Fibroblast of gingiva (primary cell): ENCODE results near the gene FCN1.
"Not testable (repeated sequence)": the region's sequence is repeated elsewhere in the genome, so short reads cannot be mapped to it uniquely, and the experiment has no call there.

Experiments
- DNase-seq: peaks from one replicate; pipeline ENCODE4 v3.0.0-alpha.2; 2011; ENCODE audit warnings: low read depth

FCN1 gene

DNA sequence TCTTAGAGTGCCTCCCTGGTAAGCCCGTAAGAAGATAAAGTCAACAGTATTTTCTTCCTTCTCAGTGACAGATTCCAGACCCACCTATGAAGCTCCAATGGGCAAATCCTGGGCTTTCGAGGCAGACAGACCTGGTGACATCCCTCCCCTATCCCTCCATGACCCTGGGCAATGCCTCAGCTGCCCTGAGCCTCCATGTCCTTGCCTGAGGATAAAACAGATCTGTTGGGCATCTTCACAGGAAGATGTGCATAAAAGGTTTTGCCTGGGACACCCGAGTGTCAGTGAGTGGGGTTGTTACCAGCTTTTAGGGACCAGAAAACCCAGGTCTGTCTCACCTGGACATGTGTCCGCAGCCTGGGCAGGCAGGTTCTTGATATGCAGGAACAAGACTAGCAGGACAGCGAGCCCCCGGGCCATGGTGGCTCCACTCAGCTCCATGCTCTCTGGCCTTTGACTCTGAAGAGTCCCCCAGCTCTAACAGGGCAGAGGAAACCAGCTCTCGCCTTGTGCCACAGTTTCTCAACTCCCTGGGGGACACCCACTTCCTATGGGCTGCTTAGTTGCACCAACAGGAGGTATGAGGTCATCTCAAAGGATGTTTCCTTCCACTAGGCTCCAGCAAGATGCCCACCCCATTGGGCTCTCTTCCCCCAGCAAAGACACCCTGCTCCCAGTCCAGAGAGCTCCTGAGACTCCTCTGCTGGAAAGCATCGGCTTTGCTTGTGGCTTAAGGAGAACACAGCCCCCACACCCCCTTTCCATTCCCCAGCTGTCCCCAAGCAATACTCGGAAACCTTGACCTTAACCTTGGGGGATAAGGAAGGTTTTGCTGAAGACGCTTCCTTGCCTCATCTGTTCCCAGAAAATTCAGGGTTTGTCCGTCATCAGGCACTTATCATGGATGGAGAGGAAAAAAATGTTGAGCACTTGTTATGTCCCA is at the start of gene FCN1:
Gene FCN1 (minus strand): TSS at position 482 of the 943 bp plus-strand sequence. CDS start 41 bp downstream, at position 441.
- DNase-seq, result no peak

DNA sequence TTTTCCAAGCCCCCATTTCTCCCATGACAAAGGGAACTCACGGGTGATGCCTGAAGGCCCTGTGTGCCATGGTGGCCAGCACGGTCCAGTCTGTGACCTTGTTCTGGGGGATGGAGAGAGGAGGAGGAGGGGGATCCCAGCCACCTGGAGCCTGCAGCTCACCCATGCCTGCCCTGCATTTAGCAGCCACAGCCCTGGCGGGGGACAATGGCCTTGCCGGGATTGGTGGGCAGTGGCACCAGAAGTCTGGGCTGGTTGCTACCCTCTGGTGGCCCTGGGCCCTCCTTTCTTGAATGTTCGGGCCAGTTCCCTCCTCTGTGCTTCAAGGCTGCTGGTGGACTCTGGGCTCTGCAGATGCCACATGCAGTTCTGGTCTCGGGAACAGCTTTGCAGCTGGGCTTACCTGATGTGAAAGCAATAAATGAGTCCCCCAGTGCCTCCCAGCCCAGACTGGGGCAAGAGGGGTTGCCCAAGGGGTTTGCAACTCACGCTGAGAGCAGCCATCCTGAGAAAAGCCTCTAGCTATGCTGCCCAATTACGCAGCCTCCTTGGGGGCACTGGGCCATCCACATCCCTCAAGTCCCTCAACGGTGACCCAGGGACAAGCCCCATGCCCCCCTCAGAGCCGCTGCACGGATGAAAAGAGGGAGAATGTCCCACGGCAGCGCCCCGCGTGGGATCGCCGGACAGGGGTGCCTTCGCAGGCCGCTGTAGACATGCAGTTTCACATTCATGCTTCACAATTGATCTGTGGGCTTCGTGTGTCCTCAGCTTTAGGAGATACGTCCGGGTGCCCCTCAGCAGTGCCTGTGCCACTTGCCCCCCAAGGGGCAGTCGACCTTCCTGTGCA is 49.2 kb upstream of the FCN1 start:
- no peak for DNase-seq

DNA sequence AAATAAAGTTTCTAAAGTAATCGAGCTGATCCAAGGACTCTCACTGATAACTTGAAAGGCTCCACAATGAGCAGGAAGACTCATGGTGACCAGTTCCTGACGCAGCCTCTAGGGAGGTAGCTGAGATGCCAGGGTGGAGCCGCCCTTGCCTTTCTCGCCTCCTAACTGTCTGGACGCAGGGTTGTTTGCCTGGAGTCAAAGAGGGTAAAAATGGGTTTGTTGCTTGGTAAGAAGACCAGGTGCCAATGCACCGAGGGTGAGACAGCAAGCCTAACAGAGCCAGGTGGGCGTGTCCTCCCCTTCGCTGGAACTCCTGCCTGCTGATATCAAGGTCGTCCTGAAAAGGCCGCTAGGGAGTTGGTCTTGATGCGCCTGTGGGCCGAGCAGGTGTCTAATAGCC is 48.6 kb upstream of the FCN1 start:
- no peak for DNase-seq

DNA sequence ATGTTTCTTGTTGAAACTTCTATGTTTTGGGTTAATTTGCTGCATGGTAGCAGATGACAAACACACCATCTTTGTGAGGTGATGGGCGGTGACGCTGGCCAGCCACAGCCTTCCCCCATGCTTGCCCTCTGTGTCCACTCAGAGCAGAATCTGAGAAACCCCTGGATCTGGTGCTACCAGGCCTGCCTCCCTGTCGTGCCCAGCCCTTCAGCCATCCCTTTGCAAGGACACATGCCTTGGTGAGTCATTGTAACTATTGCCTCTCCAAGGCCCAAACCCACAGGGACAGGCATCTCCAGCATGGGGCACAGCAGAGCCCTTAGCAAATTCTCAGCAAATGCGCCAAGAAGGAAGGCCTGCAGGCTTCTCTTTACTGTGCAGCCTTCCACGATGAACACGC is 48.1 kb upstream of the FCN1 start:
- no peak for DNase-seq

DNA sequence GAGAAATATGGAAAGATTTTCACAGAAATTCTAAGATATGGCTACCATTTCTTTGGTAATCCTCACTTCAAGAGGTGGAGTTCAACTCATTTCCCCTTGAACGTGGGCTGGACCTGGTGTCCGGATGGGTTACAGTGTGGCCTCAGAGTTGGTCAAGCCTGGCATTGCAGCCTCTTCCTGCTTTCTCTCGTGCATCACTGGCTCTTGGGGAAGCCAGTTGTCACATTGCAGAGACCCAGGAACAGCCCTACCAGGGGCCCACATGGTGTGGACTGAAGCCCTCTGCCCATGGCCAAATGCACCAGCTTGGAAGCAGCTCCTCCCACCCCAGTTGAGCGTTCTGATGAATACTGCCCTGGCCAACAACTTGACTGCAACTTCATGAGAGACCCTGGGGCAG is 47.7 kb upstream of the FCN1 start:
- no peak for DNase-seq

DNA sequence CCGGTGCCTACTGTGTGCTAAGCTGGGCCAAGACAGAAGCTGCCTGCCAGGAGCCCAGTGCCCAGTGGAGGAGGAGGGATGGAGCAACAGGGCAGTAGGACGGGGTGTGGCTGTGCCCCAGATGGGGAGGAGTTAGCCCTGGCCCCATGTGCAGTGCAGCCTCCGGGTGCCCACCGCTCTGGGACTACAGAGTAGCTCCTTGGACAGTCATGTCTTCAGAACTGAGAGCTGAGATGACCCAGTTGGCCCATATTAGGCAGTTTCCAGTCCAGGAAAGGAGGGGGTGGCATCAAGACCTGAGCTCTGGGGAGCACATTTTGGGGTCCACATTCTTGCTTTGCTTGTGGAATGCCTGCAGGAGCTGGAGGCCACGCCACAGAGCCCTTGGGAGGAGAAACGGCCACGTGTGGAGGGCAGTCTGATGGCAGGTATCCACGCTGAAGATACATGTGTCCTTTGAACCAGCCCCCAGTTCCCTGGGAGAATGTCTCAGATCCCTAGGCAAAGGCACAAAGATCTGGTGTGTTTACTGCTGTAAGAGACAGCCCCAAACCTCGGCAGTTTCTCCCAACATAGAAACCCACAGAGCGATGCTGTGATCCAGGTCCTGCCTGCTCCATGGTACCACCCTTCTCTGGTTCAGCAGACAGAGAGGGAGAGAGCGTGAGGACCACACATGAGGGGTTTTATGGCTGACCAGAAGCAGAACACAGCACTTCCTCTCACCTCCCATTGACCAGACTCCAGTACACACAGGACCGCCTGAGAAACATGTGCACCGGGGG is 46.8 kb upstream of the FCN1 start:
- DNase-seq, result no peak

DNA sequence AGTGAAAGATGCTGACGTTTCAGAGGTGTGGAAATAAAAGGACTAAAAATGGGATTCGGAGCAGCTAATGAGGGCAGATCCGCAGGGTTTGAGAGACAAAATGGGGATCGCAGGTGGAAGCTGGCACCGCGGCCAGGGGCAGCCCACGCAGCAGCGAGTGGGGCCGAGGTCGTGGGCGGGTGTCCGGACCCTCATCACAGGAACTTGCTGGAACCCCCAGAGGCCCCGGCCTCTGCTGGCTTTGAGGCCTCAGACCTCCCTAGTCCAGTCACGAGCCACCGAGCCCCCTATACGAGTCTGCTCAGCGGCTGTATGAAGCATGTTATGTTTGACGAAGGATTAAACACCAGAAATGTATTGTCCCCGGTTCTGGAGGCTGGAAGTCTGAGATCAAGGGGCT is 45.8 kb upstream of the FCN1 start:
- DNase-seq, result no peak

DNA sequence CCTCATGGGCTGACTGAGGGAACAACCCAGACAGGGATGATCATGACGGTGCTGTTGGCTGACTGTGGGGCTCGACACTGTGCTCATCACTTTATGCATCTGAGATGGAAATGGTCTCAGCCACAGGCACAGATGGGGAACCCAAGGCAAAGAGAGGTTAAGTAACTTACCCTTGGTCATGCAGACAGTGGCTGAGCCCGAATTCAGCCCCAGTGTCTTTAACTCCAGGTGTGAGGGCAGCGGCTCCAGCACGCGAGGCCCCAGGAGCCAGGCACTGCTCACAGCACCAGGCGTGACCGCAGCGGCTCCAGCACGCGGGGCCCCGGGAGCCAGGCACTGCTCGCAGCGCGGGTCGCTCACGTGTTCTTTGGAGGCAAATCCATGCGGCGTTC is 45.3 kb upstream of the FCN1 start:
- no peak for DNase-seq

DNA sequence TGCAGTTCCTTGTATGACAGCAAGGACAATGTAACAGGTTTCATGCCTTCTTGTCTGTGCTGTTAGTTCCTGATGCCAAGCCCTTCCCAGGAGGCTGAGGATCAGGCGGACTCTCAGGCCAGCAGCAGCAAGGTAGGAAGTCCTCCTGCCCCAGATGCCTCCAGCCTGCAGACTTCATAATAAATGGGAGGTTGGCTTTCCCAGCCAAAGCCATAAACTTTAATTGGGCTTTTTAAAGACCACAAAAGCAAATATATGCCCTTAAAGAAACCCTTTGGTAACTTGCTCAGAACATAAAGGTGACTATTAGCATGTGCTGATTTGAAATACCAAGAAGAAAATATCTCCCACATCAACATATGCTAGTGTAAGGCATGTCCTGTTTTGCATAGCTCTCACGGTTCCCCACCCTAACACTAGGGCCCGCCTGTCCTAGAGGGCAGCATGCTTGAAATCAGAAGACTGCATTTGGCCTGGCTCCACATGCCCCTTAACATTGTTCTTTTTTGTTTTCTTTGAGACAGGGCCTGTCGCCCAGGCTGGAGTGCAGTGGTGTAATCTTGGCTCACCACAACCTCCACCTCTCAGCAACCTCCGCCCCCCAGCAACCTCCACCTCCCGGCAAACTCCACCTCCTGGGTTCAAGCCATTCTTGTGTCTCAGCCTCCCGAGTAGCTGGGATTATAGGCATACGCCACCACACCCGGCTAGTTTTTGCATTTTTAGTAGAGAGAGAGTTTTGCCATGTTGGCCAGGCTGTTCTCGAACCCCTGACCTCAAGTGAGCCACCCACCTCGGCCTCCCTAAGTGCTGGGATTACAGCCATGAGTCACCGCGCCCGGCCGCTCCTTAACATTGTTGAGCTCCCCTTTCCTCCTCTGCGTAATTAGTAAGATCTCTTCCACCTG is 44.6 kb upstream of the FCN1 start:
- DNase-seq, result no peak

DNA sequence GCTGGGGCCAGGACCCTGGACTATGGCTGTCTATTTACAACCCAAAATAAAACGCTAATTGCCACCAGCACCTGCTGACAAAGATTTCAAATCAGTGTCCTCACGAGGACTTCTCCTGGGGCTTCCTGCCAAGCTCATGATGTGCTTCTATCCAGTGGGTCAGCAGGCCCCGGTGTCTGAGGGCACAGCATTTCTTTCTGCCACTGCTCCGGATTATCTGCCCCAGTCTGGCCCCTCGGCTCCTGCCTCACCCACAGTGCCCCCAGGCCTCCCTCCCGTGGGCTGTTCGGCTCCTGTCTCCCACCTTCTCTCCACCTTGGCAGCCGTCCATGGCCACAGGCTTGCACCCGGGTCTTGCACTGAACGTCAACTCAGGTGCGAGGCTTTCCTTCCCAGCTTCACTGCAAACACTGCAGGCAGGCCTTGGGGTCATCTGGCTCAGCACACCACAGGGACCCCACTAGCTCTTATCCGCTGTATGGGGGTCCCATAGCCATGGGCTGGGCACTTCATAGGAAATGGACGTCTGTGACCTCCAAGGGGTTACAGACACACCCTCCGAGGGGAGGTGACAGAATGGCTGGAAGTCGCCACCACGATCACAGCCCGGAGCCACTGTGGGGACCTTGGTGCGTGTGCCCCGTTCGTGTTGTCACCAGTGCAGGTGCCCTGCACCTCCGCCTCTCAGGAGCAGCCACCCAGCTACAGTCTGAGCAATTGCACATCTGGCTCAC is 43.8 kb upstream of the FCN1 start:
- DNase-seq, result no peak

DNA sequence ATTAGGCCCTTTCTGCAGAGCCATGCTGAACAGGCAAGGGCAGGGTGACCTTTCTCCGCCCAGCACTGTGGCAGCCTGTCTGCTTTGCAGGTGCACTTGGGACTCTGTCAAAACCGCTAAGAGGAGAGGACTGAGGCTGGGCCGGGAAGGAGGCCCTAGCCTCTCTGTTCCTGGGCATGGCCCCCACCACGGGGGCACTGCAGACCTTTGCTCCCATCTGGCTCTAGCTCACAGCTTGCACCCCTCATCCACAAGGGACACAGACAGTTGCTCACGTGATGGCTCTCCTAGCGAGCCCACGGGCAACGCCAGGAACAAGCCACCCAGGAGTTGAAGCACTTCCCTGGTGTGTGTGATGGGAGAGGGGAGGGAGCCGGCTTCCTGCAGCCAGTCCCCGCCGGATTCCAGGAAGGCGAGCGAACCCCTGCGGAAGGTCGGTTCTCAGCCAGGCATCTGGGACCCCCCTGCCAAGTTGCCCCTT is 43.0 kb upstream of the FCN1 start:
- DNase-seq, result no peak

DNA sequence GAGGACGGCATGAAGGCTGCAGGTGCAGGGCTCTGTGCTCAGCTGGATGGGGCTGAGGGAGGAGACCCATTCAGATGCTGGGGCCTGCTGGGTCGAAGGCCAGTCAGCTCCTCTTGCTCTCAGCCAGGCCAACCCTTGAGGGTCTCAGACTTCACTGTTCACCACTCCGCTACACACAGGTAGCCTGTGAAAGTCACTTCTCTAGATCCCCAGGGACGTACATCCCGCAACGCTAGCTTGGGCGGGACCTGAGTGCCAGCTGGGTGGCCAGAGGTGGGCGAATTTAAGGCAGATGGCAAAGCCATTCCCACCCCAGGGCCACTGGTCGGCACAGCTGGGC is 42.2 kb upstream of the FCN1 start:
- DNase-seq, result no peak

DNA sequence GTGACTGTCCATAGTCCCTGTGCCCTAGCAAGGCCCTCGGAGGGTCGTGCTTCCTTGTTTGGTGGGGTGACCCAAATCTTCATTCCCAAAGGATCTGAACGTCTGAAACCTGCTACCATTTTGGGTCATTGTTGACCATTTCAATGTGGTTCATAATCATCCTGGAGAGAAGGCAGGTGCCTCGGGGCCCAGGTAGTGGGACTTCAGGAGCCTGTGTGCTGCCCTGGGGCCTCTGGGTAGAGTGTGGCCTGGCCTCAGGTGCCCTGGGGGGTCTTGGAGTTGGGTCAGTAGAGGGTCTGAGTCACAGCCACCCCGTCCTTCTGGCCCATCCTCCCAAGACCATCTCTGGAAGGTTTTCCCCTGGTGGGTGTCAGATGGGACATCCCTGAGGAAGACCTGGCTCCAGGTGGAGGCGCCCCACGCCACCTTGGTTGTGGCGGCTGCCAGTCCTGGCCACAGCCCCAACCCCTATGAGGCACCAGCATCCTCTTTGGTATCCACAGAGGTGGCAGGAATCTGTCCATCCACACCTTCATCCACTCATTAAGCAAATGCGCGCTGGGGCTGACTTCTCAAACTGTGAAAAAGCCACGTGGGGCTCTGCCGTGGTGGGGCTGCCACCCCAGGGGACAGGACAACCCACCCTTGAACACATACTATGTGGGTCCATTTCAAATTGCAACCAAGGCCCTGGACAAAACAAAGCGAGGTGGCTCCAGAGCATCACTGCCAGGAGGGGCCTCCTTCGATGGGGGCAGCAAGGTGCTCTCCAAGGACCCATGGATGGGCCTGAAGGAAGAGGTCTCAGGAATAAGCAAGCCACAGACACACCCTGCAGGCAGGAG is 41.6 kb upstream of the FCN1 start:
- no peak for DNase-seq

DNA sequence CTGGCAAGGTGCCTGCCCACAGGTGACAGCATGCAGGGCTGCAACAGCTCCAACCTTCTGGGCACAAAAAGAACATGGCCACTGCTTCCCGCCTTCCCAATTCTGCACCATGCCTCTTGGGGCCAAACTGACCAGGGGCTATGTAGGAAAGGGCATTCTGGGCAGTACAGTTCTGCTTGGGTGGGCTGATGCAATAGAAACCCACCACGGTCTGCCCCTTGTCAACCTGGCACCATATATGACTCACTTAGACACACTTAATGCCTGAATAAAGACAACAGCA is 40.2 kb upstream of the FCN1 start:
- no peak for DNase-seq

DNA sequence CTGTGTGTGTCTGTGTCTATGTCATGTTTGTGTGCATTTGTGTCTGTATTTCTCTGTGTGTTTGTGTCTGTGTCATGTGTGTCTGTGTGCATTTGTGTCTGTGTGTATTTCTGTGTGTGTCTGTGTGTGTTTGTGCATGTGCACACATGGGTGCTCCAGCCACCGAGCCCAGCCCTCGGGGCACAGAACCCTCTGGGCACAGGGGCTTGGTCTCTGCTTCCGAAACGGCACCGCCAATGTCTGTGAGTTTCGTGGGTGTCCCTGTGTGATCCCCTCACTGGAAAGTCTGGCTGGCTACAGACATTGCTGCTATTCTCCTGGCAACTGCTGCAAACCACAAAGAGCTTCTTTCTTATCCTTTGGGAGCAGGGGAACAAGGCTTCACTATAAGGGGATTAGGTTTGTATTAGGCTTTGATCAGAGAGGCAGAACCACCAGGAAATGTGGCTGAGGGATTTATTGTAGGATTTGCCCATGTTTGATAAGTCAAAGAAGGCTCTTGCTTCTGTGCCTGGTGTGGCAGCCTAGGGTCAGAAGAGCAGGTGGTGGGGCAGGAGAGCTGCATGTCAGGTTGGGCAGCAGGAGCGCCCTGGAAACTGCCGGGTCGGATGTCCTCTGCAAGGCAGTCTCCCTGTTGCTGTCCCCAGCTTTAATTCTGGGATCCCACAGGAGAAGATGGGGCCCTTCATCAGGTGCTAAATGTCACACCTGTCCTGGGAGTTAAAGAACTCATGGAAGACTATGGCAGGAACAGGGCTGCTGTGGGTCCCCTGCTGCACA is 39.6 kb upstream of the FCN1 start:
- DNase-seq, result no peak

DNA sequence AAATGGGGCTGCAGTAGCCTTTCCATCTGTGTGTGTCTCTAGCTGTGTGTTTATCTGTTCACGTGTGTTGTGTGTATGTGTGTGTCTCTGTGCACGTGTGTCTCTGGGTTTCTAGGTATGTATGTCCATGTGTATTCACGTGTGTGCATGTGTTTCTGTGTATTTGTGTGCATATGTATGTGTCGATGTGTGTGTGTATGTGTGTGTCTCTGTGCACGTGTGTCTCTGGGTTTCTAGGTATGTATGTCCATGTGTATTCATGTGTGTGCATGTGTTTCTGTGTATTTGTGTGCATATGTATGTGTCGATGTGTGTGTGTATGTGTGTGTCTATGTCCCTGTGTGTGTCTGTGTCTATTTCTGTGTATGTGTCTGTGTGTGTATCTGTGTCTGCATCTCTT is 38.7 kb upstream of the FCN1 start:
- DNase-seq, result not testable (repeated sequence)

DNA sequence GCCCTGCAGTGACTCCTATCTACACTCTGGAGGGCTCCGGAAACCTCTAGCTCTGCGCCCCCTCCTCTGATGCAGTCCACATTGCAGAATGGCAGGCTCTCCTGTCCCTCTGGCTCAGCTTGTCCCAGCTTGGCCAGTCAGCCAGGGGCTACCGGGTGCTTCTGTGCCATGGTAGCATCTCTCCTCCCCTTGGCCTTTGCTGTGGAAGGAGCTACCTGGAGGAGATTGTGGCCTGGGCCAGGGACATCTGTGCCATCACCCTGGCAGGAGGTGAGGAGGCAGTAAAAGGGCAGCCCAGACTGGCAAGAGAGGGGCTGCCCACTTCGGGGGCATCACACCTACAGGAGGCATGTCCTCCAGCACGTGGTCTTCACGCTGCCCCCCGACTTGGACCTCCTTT is 38.1 kb upstream of the FCN1 start:
- no peak for DNase-seq

DNA sequence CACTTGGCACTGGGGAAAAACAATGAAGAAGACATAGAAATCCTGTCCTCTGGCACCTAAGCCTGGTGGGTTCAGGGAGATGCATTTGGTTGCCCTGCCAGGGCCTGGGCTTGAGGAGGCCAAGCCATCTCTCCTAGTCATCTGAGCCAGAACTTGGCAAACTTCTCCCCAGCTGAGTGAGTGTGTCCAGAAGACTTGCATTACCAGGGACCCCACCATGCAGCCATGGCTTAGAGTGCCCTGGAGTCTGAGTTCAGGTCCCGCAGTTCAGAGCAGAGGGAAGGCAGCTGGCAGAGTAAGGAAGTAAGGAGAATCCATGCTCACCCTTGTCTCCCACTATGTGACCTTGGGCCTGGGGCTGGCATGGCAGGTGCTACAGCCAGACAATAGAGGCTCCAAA is 37.4 kb upstream of the FCN1 start:
- no peak for DNase-seq

DNA sequence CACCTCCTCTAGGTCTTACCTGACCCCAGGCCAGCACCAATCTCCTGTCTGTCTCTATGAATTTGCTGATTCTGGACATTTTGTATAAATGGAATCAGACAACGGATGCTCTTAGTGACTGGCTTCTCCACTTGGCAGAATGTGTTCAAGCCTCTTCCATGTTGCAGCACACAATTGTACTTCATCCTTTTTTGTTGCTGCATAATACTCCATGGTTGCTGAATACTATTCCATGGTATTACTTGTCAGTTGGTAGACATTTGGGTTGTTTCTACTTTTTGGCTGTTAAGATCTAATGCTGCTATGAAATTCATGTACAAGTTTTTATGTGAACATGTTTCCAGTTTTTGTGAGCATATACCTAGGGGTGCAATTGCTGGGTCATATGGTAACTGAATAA is 34.3 kb upstream of the FCN1 start:
- DNase-seq, result no peak
